ENCODE results near the gene ELP4.

ELP4 gene

DNA sequence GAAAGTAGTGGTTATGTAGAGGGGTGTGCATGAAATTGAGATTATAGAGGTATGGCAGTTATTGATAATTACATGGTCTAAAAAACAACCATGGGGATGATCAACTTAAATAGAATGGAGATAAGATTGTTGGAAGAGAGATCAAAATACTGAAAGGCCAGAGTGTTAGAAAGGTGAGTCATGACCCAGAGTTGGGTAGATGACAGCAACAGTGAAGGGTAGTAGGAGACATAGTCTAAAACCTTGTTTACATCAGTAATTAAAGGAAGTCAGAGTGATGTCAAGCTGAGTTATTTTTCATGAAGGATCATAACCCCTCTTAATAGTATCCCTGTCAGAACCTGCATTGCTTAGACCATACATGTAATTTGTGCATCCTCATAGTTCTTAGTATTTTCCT is 110.9 kb downstream of the ELP4 start:
- no peak for TF ChIP-seq Cebpa-rat (IDR thresholded peaks at IDR 0.05)
- no peaks in the 10 kb centered on the region for H3K36me3 ChIP-seq

DNA sequence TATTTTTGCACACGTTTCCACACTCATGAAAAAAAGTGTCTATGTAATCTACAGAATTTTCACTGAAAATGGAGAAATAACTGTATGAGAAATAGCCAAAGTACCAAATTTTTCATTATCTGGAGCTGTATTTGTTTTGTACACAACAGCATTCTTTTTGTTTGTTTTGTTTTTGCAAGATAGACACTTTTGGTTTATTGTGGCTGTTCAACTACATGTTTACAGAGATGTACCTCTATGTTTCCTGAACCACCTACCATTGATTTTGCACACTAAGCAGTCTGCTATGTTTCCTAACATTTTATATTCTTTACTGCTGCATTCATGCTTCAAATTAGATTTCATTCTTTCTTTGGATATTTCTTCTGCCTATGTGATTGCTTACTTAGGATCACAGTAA is 116.3 kb downstream of the ELP4 start:
- H3K9ac ChIP-seq: no peak overlapping the region
- TF ChIP-seq Cebpa-rat (IDR thresholded peaks at IDR 0.05): no peak
- no peaks in the 10 kb centered on the region for H4K20me1 ChIP-seq
- H3K27ac ChIP-seq: no peak overlapping the region
- H3K9me3 ChIP-seq (replicated peaks in 1 of 11): no peaks in the 10 kb centered on the region
- no peak overlapping the region for H3K4me2 ChIP-seq
- H3K4me1 ChIP-seq: no peaks in the 10 kb centered on the region
- H3K27me3 ChIP-seq: no peaks in the 10 kb centered on the region
- peaks cover 0 to 4% (median 0%) of the 10 kb centered on the region in 11 experiments; a peak in 3 of 22 replicates for H3K36me3 ChIP-seq
- no peak overlapping the region for H3K4me3 ChIP-seq

More for the DNA sequence above, 110.9 kb downstream of the ELP4 start:
- no peak overlapping the region for H3K4me2 ChIP-seq
- H3K27ac ChIP-seq: no peak overlapping the region
- H3K9ac ChIP-seq: no peak overlapping the region
- H3K4me1 ChIP-seq: peaks cover 0 to 3% (median 0%) of the 10 kb centered on the region in 10 experiments; a peak in 1 of 20 replicates
- no peaks in the 10 kb centered on the region for H4K20me1 ChIP-seq
- H3K27me3 ChIP-seq: no peaks in the 10 kb centered on the region
- no peak overlapping the region for H3K4me3 ChIP-seq
- no peaks in the 10 kb centered on the region for H3K9me3 ChIP-seq (replicated peaks in 1 of 11)

DNA sequence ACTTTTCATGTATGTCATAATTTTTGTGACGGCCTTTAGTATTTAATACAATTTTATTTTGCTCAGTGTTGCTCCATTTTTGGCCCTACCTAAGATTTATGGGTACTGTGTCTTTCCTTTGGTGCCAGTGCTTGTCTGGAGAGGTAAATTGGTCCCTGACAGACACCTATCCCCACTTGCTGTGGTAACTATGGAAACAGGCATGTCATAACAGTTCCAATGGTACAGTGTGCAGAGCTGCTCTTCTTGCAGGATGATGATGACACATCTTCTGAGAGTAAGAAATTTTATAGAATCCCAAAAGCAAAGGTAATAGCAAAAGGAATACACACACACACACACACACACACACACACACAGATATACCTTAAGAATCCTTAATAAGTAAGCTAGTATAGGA is 118.5 kb downstream of the ELP4 start:
- Histone ChIP-seq H3K4me1 (no peaks in the 10 kb centered on the region), H3K4me3 (no peak overlapping the region), H3K27me3 (no peaks in the 10 kb centered on the region), H3K9ac (no peak overlapping the region), H3K9me3 (replicated peaks in 1 of 11) (no peaks in the 10 kb centered on the region), H3K27ac (no peak overlapping the region), H3K36me3 (peaks cover 0 to 9% (median 0%) of the 10 kb centered on the region in 11 experiments; a peak in 5 of 22 replicates), H4K20me1 (no peaks in the 10 kb centered on the region), H3K4me2 (no peak overlapping the region)
- no peak for TF ChIP-seq Cebpa-rat (IDR thresholded peaks at IDR 0.05)

DNA sequence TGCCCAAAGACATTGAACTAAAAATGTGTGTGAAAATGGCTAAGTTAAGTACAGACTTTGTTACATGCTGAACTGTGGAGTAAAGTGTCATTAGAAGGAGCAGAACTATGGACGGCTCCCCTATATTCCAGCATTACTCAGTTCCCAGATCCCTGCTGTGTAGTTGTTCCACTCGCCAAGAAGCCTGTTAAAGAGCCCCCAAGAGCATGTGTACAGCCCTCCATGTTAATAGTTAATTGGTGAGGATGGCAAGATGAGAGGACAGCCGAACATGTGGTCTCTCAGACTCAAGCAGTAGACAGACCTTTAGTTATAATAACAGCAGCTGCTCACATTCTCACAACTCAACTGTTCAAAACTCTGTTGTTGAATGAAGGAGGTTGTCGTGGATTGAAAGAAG is 127.4 kb downstream of the ELP4 start:
- no peak for TF ChIP-seq Cebpa-rat (IDR thresholded peaks at IDR 0.05)
- peaks cover 0 to 9% (median 0%) of the 10 kb centered on the region in 11 experiments; a peak in 2 of 22 replicates for H3K36me3 ChIP-seq
- H3K9ac ChIP-seq: no peak overlapping the region
- no peaks in the 10 kb centered on the region for H3K4me1 ChIP-seq
- no peaks in the 10 kb centered on the region for H4K20me1 ChIP-seq
- no peak overlapping the region for H3K4me2 ChIP-seq
- no peaks in the 10 kb centered on the region for H3K27me3 ChIP-seq
- H3K4me3 ChIP-seq: no peak overlapping the region
- H3K27ac ChIP-seq: no peak overlapping the region
- no peaks in the 10 kb centered on the region for H3K9me3 ChIP-seq (replicated peaks in 1 of 11)

DNA sequence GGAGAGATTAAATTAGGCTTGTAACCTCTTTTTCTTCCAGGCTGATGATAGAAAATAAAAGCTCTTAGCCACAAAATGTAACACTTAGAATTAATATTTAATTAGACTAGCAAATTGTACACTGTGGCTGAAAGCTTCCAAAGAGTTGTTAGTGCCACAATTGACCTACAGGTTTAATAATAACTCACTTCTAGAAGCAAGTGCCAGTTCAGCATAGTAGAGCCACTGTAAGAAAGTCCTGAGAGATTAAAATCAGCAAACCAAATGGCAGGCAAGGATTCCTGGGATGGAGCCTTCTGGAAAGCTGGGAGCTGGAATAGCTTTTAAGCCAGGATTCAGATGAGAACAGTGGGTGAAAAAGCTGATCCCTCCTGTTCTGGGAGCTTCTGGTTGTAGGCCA is 131.0 kb downstream of the ELP4 start:
- no peak for TF ChIP-seq Cebpa-rat (IDR thresholded peaks at IDR 0.05)
- Histone ChIP-seq H3K36me3 (no peaks in the 10 kb centered on the region; a peak in 1 of 22 replicates), H4K20me1 (no peaks in the 10 kb centered on the region), H3K4me3 (no peak overlapping the region), H3K4me2 (no peak overlapping the region), H3K4me1 (no peaks in the 10 kb centered on the region), H3K9me3 (replicated peaks in 1 of 11) (no peaks in the 10 kb centered on the region), H3K27me3 (no peaks in the 10 kb centered on the region), H3K9ac (no peak overlapping the region), H3K27ac (no peak overlapping the region)

DNA sequence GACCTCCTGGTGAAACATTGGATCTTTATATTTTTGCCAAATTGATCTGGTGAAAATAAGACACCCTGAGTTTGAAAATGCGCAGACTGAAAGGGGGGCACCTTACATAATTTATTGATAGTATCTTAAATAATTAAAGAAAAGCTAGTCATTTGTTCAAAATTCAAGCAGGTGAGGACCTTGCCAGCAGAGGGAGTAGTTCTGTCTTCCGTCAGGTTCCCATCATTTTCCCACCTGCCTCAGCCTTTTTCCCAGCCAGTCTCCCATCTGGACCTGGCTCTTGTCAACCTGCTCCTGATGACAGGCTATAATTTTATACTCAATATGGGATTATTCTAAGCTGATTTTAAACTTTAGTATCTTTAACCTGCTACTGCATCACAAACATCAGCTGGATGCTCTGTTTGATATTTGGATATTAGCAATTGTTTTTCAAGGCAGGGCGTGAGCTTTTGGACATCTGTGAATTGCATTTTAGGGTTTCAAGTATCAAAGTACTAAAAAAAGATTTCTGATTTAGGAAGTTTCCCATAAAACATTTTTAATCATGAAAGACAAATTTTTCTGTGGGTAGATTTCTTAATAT is 132.0 kb downstream of the ELP4 start:
- no peak for TF ChIP-seq Cebpa-rat (IDR thresholded peaks at IDR 0.05)

DNA sequence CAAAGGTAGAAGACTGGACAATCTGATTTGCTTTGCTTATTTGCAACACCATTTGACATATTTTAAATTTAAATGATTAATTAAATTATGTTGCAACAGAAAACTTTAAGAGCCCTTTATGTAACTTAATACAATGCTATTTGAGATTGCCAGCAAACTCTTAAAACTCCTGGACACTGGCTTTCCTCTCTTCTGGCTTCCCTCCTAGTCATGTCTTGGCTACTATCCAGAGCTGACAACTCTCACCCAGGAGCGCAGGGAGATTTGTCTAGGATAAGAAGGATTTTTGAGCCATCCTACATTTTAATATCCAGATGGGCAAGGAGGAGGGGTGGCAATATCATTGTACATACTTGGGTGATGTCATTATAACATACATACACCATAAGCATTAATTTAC is 134.3 kb downstream of the ELP4 start:
- Histone ChIP-seq H3K27me3 (no peaks in the 10 kb centered on the region), H3K4me2 (no peak overlapping the region), H3K4me1 (no peaks in the 10 kb centered on the region), H3K9ac (no peak overlapping the region), H4K20me1 (no peaks in the 10 kb centered on the region), H3K27ac (no peak overlapping the region), H3K9me3 (replicated peaks in 1 of 11) (no peaks in the 10 kb centered on the region), H3K36me3 (peaks cover 0 to 5% (median 0%) of the 10 kb centered on the region in 11 experiments; a peak in 2 of 22 replicates), H3K4me3 (no peak overlapping the region)
- no peak for TF ChIP-seq Cebpa-rat (IDR thresholded peaks at IDR 0.05)

More for the DNA sequence above, 132.0 kb downstream of the ELP4 start:
- Histone ChIP-seq H3K4me3 (no peak overlapping the region), H3K9me3 (replicated peaks in 1 of 11) (no peaks in the 10 kb centered on the region), H3K9ac (no peak overlapping the region), H3K27me3 (no peaks in the 10 kb centered on the region), H3K36me3 (no peaks in the 10 kb centered on the region), H3K4me2 (no peak overlapping the region), H3K4me1 (no peaks in the 10 kb centered on the region), H4K20me1 (no peaks in the 10 kb centered on the region), H3K27ac (no peak overlapping the region)

DNA sequence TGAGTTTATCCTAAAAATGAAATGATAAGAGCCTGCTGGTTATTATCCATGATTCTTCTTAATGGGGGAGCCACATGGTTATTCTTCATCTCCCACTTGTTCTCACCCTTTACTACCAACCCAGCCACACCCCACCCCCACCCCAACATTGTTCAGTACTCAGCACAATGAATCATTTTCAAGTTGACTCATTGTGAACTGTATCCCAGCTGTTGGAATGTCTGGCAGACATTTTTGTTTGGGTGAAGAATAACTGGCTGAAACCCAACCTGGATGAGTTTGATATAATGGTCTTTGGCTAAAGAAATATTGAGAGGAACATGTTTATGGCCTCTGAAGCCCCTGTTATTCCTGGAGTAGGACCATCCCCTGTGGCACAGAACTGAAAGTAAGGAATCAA is 136.2 kb downstream of the ELP4 start:
- TF ChIP-seq Cebpa-rat (IDR thresholded peaks at IDR 0.05): no peak
- Histone ChIP-seq H3K4me2 (no peak overlapping the region), H3K4me1 (no peaks in the 10 kb centered on the region), H3K36me3 (peaks cover 0 to 19% (median 0%) of the 10 kb centered on the region in 11 experiments; a peak in 4 of 22 replicates), H3K9me3 (replicated peaks in 1 of 11) (no peaks in the 10 kb centered on the region), H3K27ac (no peak overlapping the region), H3K9ac (no peak overlapping the region), H4K20me1 (no peaks in the 10 kb centered on the region), H3K4me3 (no peak overlapping the region), H3K27me3 (no peaks in the 10 kb centered on the region)

DNA sequence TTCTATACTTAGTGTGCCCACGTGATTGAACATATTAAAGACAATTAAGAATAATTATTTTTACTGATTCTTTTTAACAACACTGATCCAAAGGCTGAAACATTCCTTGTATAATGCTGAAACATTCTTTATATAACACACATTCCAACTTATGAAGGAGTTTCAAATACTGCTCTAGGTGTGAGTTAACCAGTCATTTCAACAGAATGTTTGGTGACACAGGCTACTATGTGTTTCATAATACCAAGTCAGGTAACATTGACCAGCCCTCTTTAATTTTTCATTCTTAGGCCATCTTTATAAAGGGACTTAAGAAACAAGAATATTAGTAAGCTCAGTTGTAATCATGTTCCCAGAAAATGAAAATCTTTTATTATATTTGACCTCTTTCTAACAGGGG is 136.6 kb downstream of the ELP4 start:
- Histone ChIP-seq H3K4me2 (no peak overlapping the region), H3K36me3 (peaks cover 0 to 24% (median 1%) of the 10 kb centered on the region in 11 experiments; a peak in 5 of 22 replicates), H3K9me3 (replicated peaks in 1 of 11) (no peaks in the 10 kb centered on the region), H4K20me1 (no peaks in the 10 kb centered on the region), H3K4me3 (no peak overlapping the region), H3K4me1 (no peaks in the 10 kb centered on the region), H3K27me3 (no peaks in the 10 kb centered on the region), H3K9ac (no peak overlapping the region), H3K27ac (no peak overlapping the region)
- TF ChIP-seq Cebpa-rat (IDR thresholded peaks at IDR 0.05): no peak
